Superior temporal gyrus (tissue), 1 donor: ENCODE results near the gene RGL3.
"Not testable (repeated sequence)": the region's sequence is repeated elsewhere in the genome, so short reads cannot be mapped to it uniquely, and the experiment has no call there.

Source experiments
- DNase-seq: peaks from one replicate; pipeline ENCODE4 v3.0.0-alpha.2; 2016; ENCODE audit errors: extremely low spot score

RGL3 gene, protein sequence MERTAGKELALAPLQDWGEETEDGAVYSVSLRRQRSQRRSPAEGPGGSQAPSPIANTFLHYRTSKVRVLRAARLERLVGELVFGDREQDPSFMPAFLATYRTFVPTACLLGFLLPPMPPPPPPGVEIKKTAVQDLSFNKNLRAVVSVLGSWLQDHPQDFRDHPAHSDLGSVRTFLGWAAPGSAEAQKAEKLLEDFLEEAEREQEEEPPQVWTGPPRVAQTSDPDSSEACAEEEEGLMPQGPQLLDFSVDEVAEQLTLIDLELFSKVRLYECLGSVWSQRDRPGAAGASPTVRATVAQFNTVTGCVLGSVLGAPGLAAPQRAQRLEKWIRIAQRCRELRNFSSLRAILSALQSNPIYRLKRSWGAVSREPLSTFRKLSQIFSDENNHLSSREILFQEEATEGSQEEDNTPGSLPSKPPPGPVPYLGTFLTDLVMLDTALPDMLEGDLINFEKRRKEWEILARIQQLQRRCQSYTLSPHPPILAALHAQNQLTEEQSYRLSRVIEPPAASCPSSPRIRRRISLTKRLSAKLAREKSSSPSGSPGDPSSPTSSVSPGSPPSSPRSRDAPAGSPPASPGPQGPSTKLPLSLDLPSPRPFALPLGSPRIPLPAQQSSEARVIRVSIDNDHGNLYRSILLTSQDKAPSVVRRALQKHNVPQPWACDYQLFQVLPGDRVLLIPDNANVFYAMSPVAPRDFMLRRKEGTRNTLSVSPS

DNA sequence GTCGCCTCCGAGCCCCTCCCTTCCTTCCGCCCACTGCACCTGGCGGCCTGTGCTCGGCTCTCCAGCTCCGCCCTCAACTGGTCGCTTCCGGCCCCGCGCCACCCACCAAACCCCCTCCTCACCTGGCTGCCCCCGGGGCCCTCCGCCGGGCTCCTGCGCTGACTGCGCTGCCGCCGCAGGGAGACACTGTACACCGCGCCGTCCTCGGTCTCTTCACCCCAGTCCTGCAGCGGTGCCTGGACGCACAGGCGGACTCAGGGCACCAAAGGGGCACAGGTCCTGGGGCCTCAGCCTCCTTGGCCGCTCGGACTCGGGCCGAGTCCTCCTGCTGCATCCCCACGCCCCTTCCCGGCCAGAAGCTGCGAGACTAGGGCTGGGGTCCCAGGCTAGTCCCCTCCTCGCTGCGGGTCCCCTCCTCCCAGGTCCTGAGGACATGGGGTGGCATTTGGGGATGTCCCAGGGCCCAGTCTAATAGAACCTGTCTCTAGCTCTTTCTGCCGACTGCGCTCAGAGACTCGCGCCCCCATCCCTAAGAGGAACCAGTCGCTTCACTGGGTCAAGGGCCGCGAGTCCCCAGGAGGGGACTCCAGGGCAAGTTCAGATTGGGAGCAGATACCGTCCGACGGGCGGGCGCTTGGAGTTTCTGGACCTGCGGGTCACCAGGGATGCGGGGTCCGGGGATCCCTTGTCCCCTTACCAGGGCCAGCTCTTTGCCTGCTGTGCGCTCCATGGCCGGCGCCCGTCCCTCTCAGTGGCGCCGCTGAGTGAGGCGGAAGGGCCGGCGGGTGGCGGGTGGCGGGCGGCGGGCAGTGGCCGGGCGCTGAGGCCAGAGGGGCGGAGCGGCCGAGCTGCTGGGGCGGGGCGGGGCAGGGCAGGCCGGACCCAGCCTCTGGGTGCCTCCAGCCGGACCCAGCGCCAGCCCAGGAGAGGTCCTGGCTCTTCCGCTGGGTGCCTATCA, at the start of gene RGL3:
RGL3 (minus strand) TSS at position 766 of the 958 bp plus-strand sequence; CDS start at position 730, 36 bp downstream.
- no peak for DNase-seq

DNA sequence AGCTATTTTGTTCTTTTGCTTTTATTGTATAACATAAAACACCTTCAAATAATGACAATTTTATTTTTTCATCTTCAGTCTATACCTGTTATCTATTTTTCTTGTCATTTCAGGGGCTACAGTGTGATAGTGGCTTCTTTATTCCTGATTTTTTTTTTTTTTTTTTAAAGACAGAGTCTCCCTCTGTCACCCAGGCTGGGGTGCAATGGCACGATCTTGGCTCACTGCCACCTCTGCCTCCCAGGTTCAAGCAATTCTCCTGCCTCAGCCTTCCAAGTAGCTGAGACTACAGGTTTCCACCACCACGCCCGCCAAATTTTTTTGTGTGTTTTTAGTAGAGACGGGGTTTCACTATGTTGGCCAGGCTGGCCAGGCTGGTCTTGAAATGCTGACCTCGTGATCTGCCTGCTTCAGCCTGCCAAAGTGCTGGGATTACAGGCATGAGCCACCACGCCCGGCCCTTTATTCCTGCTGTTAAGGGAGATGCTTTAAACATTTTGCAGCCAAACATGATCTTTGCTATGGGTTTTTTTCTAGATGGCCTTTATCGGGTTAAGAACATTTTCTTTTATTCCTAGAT, 49.2 kb upstream of the RGL3 start:
- not testable (repeated sequence) for DNase-seq

DNA sequence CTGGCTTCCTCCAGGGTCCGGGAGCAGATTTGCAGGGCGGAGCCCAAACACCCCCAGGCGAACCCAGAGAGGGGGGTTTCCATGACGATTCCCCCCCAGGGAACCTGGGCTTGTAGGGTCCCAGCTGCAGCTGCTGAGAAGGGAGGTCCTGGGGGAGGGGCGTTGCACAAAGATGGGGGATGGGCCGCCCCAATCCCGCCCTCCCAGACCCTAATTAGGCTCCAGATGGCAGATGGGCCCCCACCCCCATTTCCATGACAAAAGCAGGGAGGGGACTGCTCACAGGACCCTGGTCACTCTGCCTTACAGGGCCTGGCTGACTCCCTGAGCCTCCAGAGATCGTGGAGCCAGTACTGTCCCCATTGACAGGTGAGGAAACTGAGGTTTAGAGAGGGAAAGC, 46.5 kb upstream of the RGL3 start:
- no peak for DNase-seq

DNA sequence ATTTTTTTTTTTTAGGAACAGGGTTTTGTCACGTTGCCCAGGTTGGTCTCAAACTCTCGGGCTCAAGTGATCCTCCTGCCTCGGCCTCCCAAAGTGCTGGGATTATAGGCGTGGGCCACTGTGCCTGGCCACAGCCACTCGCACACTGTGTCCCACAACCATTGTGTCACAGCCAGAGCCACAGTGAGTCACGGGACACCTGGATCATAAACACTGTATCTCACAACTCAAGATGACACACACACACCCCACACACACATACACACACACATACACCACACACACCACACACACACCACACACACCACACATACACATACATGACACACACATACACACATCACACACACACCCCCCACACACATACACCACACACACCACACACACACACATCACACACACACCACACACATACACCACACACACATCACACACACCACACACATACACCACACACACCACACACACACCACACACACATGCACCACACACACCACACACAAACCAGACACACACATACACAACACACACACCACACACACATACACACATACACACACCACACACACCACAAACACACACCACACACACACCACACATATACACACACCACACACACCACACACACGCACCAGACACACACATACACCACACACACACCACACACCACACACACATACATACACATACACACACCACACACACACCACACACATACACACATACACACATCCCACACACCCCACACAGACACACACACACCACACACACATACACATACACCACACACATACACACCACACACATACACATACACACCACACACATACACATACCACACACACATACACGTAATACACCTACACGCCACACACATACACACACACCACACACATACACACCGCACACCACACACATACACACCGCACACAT, 45.5 kb upstream of the RGL3 start:
- DNase-seq: no peak

DNA sequence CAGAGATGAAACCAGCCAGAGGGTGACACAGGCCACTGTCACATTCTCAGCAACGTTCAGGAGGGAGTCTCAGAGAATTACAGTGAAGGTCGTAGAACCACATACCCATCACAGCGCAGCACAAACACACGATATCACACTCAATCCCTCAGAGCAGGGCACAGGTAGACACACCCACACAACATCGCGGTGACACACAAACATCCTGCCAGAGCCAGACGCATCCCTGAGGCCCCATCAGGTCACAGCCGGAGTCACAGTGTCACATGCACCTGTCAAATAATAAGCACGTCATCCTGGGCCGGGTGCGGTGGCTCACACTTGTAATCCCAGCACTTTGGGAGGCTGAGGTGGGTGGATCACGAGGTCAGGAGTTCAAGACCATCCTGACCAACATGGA, 44.3 kb upstream of the RGL3 start:
- no peak for DNase-seq

DNA sequence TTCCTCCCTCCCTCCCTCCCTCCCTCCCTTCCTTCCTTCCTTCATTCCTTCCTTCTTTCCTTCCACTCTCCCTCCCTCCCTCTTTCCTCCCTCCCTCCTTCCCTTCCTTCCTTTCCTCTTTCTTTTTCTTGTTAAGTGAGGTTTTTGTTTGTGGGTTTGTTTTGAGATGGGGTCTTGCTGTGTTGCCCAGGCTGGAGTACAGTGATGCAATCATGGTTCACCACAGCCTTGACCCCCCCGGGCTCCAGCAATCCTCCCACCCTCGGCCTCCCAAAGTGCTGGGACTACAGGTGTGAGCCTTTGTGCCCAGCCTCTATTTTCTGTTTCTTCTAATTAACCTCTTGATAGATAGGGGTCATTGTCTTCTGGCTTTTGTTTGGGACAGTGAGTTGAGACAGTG, 42.3 kb upstream of the RGL3 start:
- no peak for DNase-seq

DNA sequence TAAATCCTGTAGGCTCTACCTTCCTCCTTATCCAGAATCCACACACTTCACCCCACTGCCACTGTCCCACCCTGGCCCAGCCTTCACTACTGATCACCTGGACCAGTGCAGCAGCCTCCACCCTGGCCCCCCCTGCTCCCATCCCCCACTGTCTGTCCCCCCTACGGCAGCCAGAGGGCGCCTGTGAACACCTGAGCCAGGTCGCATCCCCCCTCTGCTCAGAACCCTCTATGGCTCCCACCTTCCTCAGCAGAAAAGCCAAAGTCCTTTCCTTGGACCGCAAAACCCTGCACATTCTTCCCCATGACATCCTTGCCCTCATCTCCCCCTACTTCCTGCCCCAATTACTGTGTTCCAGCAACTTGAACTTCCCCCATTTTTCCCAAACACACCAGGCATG, 41.1 kb upstream of the RGL3 start:
- DNase-seq: no peak

DNA sequence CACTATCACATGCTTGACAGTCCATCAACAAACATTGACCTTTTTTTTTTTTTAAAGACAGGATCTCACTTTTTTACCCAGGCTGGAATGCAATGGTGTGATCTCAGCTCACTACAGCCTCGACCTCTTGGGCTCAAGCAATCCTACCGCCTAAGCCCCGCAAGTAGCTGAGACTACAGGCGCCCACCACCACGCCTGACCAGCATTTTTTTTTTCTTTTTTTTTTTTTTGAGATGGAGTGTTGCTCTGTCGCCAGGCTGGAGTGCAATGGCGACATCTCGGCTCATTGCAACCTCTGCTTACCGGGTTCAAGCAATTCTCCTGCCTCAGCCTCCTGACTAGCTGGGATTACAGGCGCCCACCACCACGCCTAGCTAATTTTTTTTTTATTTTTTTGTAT, 39.8 kb upstream of the RGL3 start:
- not testable (repeated sequence) for DNase-seq

DNA sequence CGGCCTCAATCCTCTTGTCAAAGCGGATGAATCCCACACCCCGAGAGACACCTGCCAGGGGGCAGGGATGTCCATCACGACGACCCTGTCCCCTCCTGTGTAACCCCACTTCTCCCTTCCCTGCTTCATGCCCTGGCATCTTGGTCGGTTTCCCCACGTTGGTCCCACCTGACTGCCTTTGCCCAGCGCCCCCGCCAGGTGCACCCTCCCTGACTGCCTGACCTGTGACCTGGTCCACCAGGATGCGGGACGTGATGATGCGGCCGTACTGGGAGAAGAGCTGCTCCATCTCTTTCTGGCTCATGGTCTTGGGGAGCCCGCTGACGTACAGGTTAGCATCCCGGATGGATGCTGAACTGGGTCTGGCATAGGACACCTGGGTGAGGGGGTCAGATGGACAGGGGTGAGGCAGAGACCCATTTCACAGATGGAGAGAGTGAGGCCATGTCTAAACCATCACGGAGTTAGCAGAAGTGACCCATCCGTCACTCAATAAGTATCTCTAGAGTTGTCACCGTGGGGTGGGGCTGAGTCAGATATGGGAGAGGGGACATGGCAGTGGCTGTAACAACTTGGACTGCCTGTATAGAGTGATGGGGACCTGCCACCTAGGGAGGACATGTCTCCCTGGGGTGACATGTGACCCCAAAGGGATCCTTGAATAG, 39.3 kb upstream of the RGL3 start:
- DNase-seq: no peak

DNA sequence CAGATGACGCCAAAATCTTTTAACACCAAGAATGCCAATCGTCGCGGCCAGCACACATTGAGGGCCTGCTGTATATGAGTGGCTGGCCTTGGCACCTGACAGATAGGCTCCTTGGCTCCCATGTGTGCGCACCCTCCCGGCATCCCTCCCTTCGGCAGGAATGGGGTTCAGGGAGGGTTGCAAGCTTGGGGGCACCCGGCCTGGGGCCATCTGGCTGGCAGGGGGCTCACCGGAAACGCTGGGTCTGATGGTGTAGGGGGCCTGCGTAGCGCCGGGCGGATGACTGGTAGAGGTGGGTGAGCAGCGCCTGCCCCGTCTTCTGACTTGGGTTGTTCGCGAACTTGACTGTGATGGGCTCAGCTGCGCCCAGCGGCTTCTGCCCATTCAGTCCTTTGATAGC, 38.7 kb upstream of the RGL3 start:
- DNase-seq: no peak

DNA sequence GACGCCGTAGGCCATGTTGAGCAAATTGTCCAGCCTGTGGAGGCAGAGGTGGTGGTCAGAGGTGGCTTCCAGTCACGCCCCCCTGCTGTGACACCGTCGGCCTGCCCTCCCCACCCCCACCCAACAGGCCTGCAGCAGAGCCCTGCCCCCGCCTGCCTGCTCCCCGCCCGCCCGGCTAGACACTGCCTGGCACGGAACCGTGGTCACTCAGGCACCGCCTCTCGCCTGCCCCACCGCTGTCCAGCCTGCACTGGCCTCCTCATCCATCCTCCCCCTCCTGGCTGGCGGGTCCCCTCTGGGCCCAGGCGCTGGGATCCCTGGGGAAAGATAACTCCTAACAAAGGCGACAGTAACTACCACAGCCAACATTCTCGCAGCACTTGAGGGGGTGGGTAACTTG, 38.0 kb upstream of the RGL3 start:
- peak; percentile 86 for DNase-seq

DNA sequence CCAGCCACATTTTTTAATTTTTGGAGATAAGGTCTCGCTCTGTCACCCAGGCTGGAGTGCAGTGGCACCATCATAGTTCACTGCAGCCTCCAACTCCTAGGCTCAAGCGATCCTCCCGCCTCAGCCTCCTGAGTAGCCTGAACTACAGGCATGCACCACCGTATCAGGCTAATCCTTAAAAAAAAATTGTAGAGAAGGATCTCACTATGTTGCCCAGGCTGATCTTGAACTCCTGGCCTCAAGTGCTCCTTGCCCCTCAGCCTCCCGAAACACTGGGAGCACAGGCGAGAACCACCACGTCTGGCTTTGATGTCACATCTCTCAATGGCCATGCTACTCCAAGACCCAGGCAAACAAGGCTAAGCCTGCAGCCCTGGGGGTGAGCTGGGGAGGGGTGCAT, 37.5 kb upstream of the RGL3 start:
- no peak for DNase-seq

DNA sequence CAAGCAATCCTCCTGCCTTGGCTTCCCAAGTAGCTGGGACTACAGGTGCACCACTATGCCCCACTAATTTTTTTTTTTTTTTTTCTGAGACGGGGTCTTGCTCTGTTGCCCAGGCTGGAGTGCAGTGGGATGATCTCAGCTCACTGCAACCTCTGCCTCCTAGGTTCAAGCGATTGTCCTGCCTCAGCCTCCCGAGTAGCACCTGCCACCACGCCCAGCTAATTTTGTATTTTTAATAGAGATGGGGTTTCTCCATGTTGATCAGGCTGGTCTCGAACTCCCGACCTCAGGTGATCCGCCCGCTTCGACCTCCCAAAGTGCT, 36.1 kb upstream of the RGL3 start:
- not testable (repeated sequence) for DNase-seq

DNA sequence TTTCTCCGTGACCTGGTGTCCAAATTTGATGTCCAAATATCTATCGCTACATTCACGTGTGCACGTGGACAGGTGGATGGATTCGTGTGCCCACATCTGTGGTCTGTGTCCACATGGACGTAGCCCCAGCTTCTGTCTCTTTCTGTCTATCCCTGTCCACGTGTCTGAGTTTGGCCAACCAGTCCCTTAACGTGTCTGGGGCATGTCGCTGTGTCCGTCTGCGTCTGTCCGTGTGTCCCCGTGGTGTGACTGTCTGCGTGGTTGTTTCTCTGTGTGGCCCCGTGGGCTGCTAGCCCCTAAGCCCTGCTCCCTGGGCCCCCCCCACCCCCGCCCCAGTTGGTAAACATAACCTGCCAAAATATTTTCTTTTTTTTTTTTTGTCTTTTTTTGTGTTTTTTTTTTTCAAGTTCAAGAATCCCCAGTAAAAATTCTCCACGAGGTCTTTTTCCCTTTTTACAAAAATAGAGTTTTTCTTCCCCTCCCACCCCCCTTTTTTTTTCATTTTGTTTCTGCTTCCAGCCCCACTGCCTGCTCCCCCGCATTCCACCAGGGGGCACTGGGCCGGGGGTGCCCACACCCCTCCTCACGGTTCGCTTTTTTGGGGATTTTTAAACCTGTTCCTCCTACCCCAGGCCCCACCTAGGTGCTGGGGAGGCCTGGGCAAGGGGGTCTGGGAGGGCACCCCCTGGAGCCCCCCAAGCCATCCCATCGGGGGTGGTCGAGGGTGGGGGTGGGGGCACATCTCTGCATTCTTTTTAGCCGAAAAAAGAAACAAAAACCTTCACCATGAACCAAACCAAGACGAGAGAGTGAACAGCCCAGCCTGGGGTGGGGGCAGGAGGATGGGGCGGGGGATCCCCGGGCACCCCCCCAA, 34.6 kb upstream of the RGL3 start:
- peak; percentile 11 for DNase-seq

DNA sequence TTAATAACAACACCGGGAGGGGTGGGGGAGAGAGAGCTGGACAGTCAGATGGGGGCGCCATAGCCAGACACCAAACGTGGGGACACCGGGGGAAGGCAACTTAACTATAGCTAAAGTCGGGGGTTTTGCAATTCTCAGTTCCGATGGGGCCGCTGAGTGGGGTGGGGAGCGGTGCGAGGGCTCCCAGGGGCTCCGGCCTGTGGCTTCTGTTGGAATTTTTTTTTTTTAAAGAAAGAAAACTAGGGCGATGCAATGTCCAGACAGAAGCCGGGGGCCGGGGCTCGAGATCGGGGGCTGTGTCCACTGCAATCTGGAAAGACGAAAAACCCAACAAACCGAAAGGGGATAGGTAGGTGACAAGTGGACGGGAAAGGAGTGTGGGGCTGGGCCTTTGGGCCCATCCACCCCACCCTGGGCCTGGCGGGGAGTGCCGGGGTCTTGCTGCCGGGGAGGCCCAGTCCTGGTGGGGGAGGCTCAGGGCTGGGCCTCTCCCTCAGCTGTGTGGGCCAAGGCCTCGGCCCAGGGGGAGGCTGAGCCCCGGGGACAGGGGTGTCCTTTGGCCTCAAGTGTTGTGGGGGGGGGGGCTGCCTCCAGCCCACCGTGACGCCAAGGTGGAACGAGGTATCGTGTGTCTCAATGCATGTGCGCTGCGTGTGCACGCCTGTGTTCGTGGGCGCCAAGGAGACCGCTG, 33.7 kb upstream of the RGL3 start:
- peak; percentile 35 for DNase-seq

DNA sequence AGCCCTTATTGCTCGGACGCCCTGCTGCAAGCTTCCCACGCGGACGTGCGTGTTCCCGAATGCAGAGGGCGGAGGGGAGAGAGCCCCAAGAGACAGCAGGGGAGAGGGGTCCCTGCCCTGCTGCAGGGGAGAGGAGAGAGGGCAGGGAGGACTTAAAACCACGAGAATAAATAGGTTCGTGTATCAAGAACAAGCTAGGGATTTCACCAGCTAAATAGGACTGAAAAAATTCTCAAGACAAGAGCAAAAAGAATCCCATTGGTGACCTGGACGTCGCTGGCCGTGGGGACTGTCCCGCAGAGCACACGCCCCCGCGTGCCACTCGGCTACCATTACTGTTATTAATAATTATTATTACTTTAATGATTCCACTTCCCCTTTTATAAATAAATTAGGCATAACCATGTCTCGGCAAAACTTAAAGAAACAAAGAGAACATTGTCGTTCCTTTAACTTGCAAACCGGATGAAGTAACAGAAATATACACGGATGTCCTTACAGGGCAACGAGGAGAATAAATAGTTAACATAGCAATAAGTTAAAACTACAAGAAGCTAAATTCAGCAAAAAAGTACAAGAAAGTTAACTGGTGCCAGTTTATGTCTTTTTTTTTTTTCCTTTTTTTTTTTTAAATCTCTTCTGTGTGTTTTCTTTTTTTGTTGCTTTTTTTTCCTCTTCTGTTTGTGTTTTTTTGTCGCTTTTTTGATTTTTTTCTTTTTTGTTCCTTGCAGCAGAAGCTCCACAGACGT, 32.9 kb upstream of the RGL3 start:
- no peak for DNase-seq

DNA sequence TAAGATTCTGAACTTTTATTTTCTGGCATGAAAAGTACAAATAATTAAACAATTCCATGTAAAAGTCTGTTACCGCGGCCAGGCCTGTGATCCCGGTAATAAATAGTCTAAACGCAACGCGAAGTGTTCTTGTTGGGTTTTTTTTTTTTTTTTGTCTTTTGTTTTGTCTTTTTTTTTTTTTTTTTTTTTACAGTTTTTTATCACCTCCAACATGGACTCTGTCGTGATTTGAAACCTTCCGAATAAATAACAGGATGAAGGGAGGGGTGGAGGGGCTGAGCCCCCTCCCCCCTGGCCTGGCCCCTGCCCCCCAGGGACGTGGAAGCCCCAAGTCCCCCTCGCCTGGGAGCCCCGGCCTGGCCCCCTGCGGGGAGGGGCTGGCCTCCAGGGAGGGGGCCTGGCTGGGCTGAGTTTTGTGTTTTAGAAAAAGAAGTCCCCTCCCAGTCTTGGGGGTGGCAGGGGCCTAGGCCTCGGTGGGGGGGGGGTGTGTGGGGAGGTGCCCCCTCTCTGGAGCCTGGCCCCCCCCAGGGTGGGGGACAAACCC, 32.3 kb upstream of the RGL3 start:
- no peak for DNase-seq
